HG03139 (cell line): ENCODE data around the gene BAIAP3.

Source experiments
- ATAC-seq: cut with Tn5 transposase; IDR thresholded peaks from one replicate; pipeline ENCODE4 v1.9.1; 2021; ENCODE audit not compliant: unreplicated experiment

Gene BAIAP3

GRCh38 chr16:1366060-1366711, 32.7 kb downstream of the BAIAP3 start:
- no peak for ATAC-seq

- no peak for ATAC-seq
Measured at GRCh38 chr16:1366712-1367299, 33.4 kb downstream of the BAIAP3 start.

GRCh38 chr16:1367486-1368174, 34.2 kb downstream of the BAIAP3 start:
- no peak for ATAC-seq

- no peak for ATAC-seq
Measured at GRCh38 chr16:1371054-1371978, 37.9 kb downstream of the BAIAP3 start.

- ATAC-seq, result no peak
Measured at GRCh38 chr16:1372292-1372950, 39.0 kb downstream of the BAIAP3 start.

- ATAC-seq, result no peak
Measured at GRCh38 chr16:1374418-1375297, 41.2 kb downstream of the BAIAP3 start.

- ATAC-seq, result no peak
Measured at GRCh38 chr16:1375298-1375640, 41.8 kb downstream of the BAIAP3 start.

- no peak for ATAC-seq
Measured at GRCh38 chr16:1375741-1376410, 42.4 kb downstream of the BAIAP3 start.

- ATAC-seq, result no peak
Measured at GRCh38 chr16:1377406-1378010, 44.1 kb downstream of the BAIAP3 start.

GRCh38 chr16:1378087-1378803, 44.8 kb downstream of the BAIAP3 start:
- ATAC-seq, result no peak

- ATAC-seq, result no peak
Measured at GRCh38 chr16:1378804-1379303, 45.4 kb downstream of the BAIAP3 start.

- ATAC-seq, result no peak
Measured at GRCh38 chr16:1379304-1380076, 46.0 kb downstream of the BAIAP3 start.

GRCh38 chr16:1380195-1380594, 46.8 kb downstream of the BAIAP3 start:
- ATAC-seq, result no peak

- no peak for ATAC-seq
Measured at GRCh38 chr16:1381612-1382406, 48.4 kb downstream of the BAIAP3 start.

- ATAC-seq, result no peak
Measured at GRCh38 chr16:1383556-1383955, 50.1 kb downstream of the BAIAP3 start.

GRCh38 chr16:1385232-1385631, 51.8 kb downstream of the BAIAP3 start:
- no peak for ATAC-seq

- ATAC-seq, result no peak
Measured at GRCh38 chr16:1387331-1387730, 53.9 kb downstream of the BAIAP3 start.
